ENCODE results near the gene TMEM30B.
"Not testable (repeated sequence)": the region's sequence is repeated elsewhere in the genome, so short reads cannot be mapped to it uniquely, and the experiment has no call there.

DNA sequence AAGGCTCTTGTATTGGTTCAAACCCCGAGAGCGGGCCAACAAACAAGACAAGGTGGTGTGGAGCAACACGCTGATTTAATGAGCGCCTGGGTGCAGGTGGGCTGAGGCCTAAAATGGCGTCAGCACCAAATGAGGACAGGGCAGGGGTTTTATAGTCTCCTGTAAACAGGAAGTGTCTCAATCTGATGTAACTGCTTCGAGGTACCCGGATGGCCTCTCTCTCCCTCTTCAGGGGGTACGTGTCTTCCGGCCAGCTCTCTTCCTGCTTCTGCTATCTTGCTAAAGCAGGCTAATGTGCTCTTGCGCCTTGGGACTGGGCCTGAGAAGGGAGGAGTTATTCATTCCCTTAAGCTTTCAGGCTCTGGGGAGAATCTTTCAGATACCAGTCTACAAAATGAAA is 41.9 kb downstream of the TMEM30B start:
- TF ChIP-seq CTCF, POLR2A (IDR thresholded peaks at IDR 0.05): not testable (repeated sequence)

All from Peyer's patch (tissue), 4 donors.